ENCODE data around the gene CAMK2D. TPM values are rescaled to one million over a fixed set of nuclear protein-coding genes. Genes with fewer than 3 reads are reported as not detected.

The CAMK2D gene
- total RNA-seq, 1 experiment from 2014 or later: 9.0 TPM

- Histone ChIP-seq H2BK5ac (ENCODE audit: insufficient read length, low read length) (no peak overlapping the region), H2BK15ac (ENCODE audit: low read depth, low read length) (no peak overlapping the region), H3K14ac (ENCODE audit: insufficient read depth, low read length) (no peak overlapping the region), H3K79me2 (ENCODE audit: insufficient read depth, low read length) (no peaks in the 10 kb centered on the region), H3K27ac (ENCODE audit: insufficient read length, low read depth, low read length) (no peak overlapping the region), H3K9ac (ENCODE audit: extremely low read depth, insufficient read length, low read length) (no peak overlapping the region), H3K23me2 (ENCODE audit: insufficient read length, low read depth, low read length, poor library complexity, severe bottlenecking) (no peaks in the 10 kb centered on the region), H4K8ac (replicated peaks; ENCODE audit: insufficient read length, low read depth, low read length) (no peak overlapping the region), H3K9me3 (ENCODE audit: control insufficient read depth, low read depth, low read length) (no peaks in the 10 kb centered on the region), H3K23ac (ENCODE audit: insufficient read length, low read depth, low read length) (no peak overlapping the region), H2BK120ac (ENCODE audit: low read depth, low read length, poor library complexity, severe bottlenecking) (no peak overlapping the region), H3T11ph (ENCODE audit: low read length) (no peak overlapping the region), H3K56ac (ENCODE audit: insufficient read length, low read depth, low read length) (no peak overlapping the region), H4K20me1 (ENCODE audit: control insufficient read depth, insufficient read depth, insufficient read length) (no peaks in the 10 kb centered on the region), H3K27me3 (ENCODE audit: insufficient read depth, low read length) (no peaks in the 10 kb centered on the region), H2AFZ (ENCODE audit: low read length) (no peak overlapping the region), H3K4me1 (ENCODE audit: insufficient read depth, low read length) (no peaks in the 10 kb centered on the region), H3K18ac (ENCODE audit: insufficient read length, low read depth, low read length) (no peak overlapping the region), H4K5ac (ENCODE audit: insufficient read length, low read depth, low read length) (no peak overlapping the region), H4K91ac (ENCODE audit: insufficient read length, low read depth, low read length) (no peak overlapping the region), H2BK20ac (ENCODE audit: low read depth, low read length, poor library complexity, severe bottlenecking) (no peak overlapping the region), H2BK12ac (ENCODE audit: insufficient read length, low read depth, low read length) (no peak overlapping the region), H3K4ac (ENCODE audit: low read depth, low read length) (no peak overlapping the region), H3K79me1 (ENCODE audit: insufficient read depth, low read depth, low read length, poor library complexity, severe bottlenecking) (no peaks in the 10 kb centered on the region), H2AK5ac (ENCODE audit: insufficient read length, low read length) (no peak overlapping the region), H3K4me2 (ENCODE audit: insufficient read depth, insufficient read length, low read length) (no peak overlapping the region)
- WGBS (ENCODE audit: extremely low coverage, insufficient read length, low lambda C conversion rate): no CpG with 5 or more reads among the region's 2 CpGs
- H3K9me3 Mint-ChIP-seq: no peaks in the 10 kb centered on the region
- TF ChIP-seq CTCF (conservative IDR thresholded peaks at IDR 0.05): no peak
- H3K36me3 Mint-ChIP-seq (ENCODE audit: insufficient read depth in 1 of 3, low read depth in 3 of 3): no peaks in the 10 kb centered on the region
- H3K27ac Mint-ChIP-seq: no peak overlapping the region
- no peaks in the 10 kb centered on the region for H3K27me3 Mint-ChIP-seq (ENCODE audit: low read depth)
- H3K4me3 Mint-ChIP-seq: no peak overlapping the region
- peaks cover 3 to 7% of the 10 kb centered on the region in 2 experiments; a peak in 2 of 4 replicates for H3K4me1 Mint-ChIP-seq
- no peak for DNase-seq
Measured at GRCh38 chr4:113674733-113675132, 86.8 kb downstream of the CAMK2D start.
